Prostate gland (tissue), 2 donors: ENCODE data around the gene VPS37C. TPM values are rescaled to one million over a fixed set of nuclear protein-coding genes. Genes with fewer than 3 reads are reported as not detected.

Experiments used
- DNase-seq: peaks from one replicate; pipeline ENCODE4 v3.0.0-alpha.2; 2019; ENCODE audit warnings: low spot score
- H3K27ac ChIP-seq, 2 donors: fragments of 200-600 bp; sonication (generic); 2 replicates each; pipeline ENCODE4 v1.5.1; 2017 to 2019
- H3K27me3 ChIP-seq: fragments of 200-600 bp; sonication (generic); replicated peaks from 2 replicates; pipeline ENCODE4 v1.5.1; 2019; ENCODE audit not compliant: insufficient read depth
- H3K36me3 ChIP-seq, 2 donors: fragments of 200-600 bp; sonication (generic); 1 replicate in 1 of 2; 2 replicates in 1 of 2; pipeline versions ENCODE4 v1.5.1 to v1.8.1; 2017 to 2019
- H3K4me1 ChIP-seq: fragments of 200-600 bp; sonication (generic); replicated peaks from 2 replicates; pipeline ENCODE4 v1.5.1; 2019
- H3K4me3 ChIP-seq, 2 donors: fragments of 200-600 bp; sonication (generic); 2 replicates each; pipeline ENCODE4 v1.5.1; 2017 to 2019
- H3K9me3 ChIP-seq: fragments of 200-600 bp; sonication (generic); 2 replicates; pipeline ENCODE4 v1.5.1; 2017
- CTCF ChIP-seq, 4 experiments: fragments of 200-600 bp in 2 of 4; fragments of 450-650 bp in 2 of 4; sonication (generic) in 2 of 4; IDR thresholded peaks; 1 replicate in 3 of 4; 2 replicates in 1 of 4; pipeline ENCODE4 v1.5.1; 2016 to 2019; ENCODE audit warnings: antibody characterized with exemption in 4 of 4, mild to moderate bottlenecking in 2 of 4, moderate library complexity in 2 of 4
- POLR2A ChIP-seq: fragments of 450-650 bp; IDR thresholded peaks from one replicate; pipeline ENCODE4 v1.6.1; 2016; ENCODE audit warnings: antibody characterized with exemption, mild to moderate bottlenecking
- POLR2AphosphoS5 ChIP-seq: sonication (generic); formaldehyde crosslinking; IDR thresholded peaks from one replicate; pipeline ENCODE4 v1.6.1; 2017; ENCODE audit warnings: antibody characterized with exemption
- WGBS: methylation state at CpG from one replicate; pipeline ENCODE4 v1.1.5; 2018; 5-methylcytosine and 5-hydroxymethylcytosine counted together
- intact Hi-C: fragments of 100-400 bp; cut with DNase I; formaldehyde crosslinking; loops from one replicate; pipeline ENCODE4 v1.14.2; 2022
- total RNA-seq, 2 donors: library from RNA; depleted of rRNA; stranded (reverse); fragments of >200 nt; gene quantifications; one replicate each; pipeline ENCODE4 v1.1.0, GENCODE V29; 2016

Gene VPS37C
- total RNA-seq, 2 donors from 2014 or later: 32.2 to 38.8 TPM

GRCh38 chr11:61129639-61130523 is 31.3 kb downstream of the VPS37C start:
- DNase-seq: peak; percentile 90

GRCh38 chr11:61128947-61129638 is 32.1 kb downstream of the VPS37C start:
- H3K4me3 ChIP-seq: no peak overlapping the region
- DNase-seq: no peak
- no peaks in the 10 kb centered on the region for H3K27me3 ChIP-seq
- peak overlapping the region; percentile 66 to 74 for H3K27ac ChIP-seq
- H3K36me3 ChIP-seq: peaks cover 0 to 6% of the 10 kb centered on the region in 2 donors
- no peaks in the 10 kb centered on the region for H3K4me1 ChIP-seq
- WGBS: 75% methylated on average over 17 of the region's 18 CpGs
- H3K9me3 ChIP-seq: no peaks in the 10 kb centered on the region
- no peak for TF ChIP-seq CTCF (IDR thresholded peaks at IDR 0.05)
- TF ChIP-seq POLR2A: no peak
- no peak for TF ChIP-seq POLR2AphosphoS5
- intact Hi-C loops: loop anchor here (5.0 kb wide), 3 partner anchors 58 to 292 kb away; partner anchors contain the start of gene PRPF19

More at GRCh38 chr11:61129639-61130523, 31.3 kb downstream of the VPS37C start:
- Histone ChIP-seq H3K27ac (peak overlapping the region; percentile 66 to 74), H3K27me3 (no peaks in the 10 kb centered on the region), H3K36me3 (peaks cover 0 to 6% of the 10 kb centered on the region in 2 donors), H3K9me3 (no peaks in the 10 kb centered on the region), H3K4me3 (peak overlapping the region in 1 of 2 donors; percentile 10), H3K4me1 (no peaks in the 10 kb centered on the region)
- 23% methylated on average over 33 of the region's 33 CpGs for WGBS
- intact Hi-C loops: loop anchor here (5.0 kb wide), 3 partner anchors 57 to 293 kb away; partner anchors contain the start of gene PRPF19
- TF ChIP-seq POLR2AphosphoS5 (peak; percentile 79), POLR2A (no peak), CTCF (IDR thresholded peaks at IDR 0.05) (peak; percentile 99 to 100 (median 100))

GRCh38 chr11:61127991-61128390 is 33.2 kb downstream of the VPS37C start:
- Histone ChIP-seq H3K36me3 (peaks cover 0 to 6% of the 10 kb centered on the region in 2 donors), H3K4me3 (no peak overlapping the region), H3K4me1 (no peaks in the 10 kb centered on the region), H3K27ac (no peak overlapping the region), H3K27me3 (no peaks in the 10 kb centered on the region), H3K9me3 (no peaks in the 10 kb centered on the region)
- TF ChIP-seq CTCF (IDR thresholded peaks at IDR 0.05): no peak
- TF ChIP-seq POLR2AphosphoS5: no peak
- no peak for TF ChIP-seq POLR2A
- DNase-seq: no peak
- intact Hi-C loops: loop anchor here (5.0 kb wide), 3 partner anchors 59 to 291 kb away; partner anchors contain the start of gene PRPF19
- 94% methylated on average over 9 of the region's 9 CpGs for WGBS

- H3K9me3 ChIP-seq: no peaks in the 10 kb centered on the region
- no peak overlapping the region for H3K4me3 ChIP-seq
- peak overlapping the region in 1 of 2 donors; percentile 18 for H3K27ac ChIP-seq
- no peak for DNase-seq
- no peaks in the 10 kb centered on the region for H3K27me3 ChIP-seq
- 37% methylated on average over 13 of the region's 14 CpGs for WGBS
- no peaks in the 10 kb centered on the region for H3K4me1 ChIP-seq
- H3K36me3 ChIP-seq: no peaks in the 10 kb centered on the region
- intact Hi-C loops: loop anchor here (5.0 kb wide), 3 partner anchors 61 to 289 kb away; partner anchors contain the start of gene PRPF19
- TF ChIP-seq CTCF (IDR thresholded peaks at IDR 0.05): peak in 2 of 4 experiments; percentile 9 to 15
- no peak for TF ChIP-seq POLR2AphosphoS5
Measured at GRCh38 chr11:61126256-61126655, 35.0 kb downstream of the VPS37C start.
